Stimulated activated naive CD8-positive, alpha-beta T cell treated with anti-CD3 and anti-CD28 coated beads, Interleukin-15, Interleukin-2, amounts not matched to agents 100 ng/mL and 50 ng/mL, for 24 hours (primary cell): Measurements from ENCODE around the gene KCNS1.

Source experiments
- H3K27ac Mint-ChIP-seq: one replicate; pipeline ENCODE4 v1.8.0; 2021; ENCODE audit warnings: mild to moderate bottlenecking, mixed read lengths
- H3K27me3 Mint-ChIP-seq: one replicate; pipeline ENCODE4 v1.8.0; 2021; ENCODE audit warnings: mixed read lengths
- H3K36me3 Mint-ChIP-seq: one replicate; pipeline ENCODE4 v1.8.0; 2021; ENCODE audit warnings: low read depth, mixed read lengths
- H3K4me1 Mint-ChIP-seq: one replicate; pipeline ENCODE4 v1.8.0; 2021; ENCODE audit warnings: low read depth, mixed read lengths
- H3K4me3 Mint-ChIP-seq: one replicate; pipeline ENCODE4 v1.8.0; 2021; ENCODE audit warnings: mild to moderate bottlenecking, mixed read lengths
- H3K9me3 Mint-ChIP-seq: one replicate; pipeline ENCODE4 v1.8.0; 2021; ENCODE audit warnings: mixed read lengths

KCNS1 gene

DNA sequence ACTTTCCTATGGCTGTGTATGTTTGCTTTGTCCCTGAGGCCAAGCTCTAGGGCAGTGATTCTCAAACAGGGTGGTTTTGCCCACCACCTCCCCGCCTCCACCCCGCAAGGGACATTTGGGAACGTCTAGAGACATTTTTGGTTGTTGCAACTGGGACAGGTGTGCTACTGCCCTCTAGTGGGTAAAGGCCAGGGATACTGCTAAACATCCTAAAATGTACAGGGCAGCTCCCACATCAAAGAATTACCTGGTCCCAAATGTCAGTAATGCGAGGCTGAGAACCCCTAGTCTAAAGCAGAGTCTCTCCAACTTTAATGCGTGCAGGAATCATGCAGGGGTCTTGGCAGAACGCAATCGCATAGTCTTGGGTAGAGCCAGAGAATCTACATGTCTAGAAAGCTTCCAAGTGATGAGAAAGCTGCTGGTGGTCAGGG lies 5.1 kb downstream of the KCNS1 start:
- Mint-ChIP-seq H3K9me3 (no peaks in the 10 kb centered on the region), H3K27ac (no peak overlapping the region), H3K4me3 (no peak overlapping the region), H3K4me1 (peaks cover 11% of the 10 kb centered on the region), H3K27me3 (peaks cover 33% of the 10 kb centered on the region), H3K36me3 (peaks cover 4% of the 10 kb centered on the region)

DNA sequence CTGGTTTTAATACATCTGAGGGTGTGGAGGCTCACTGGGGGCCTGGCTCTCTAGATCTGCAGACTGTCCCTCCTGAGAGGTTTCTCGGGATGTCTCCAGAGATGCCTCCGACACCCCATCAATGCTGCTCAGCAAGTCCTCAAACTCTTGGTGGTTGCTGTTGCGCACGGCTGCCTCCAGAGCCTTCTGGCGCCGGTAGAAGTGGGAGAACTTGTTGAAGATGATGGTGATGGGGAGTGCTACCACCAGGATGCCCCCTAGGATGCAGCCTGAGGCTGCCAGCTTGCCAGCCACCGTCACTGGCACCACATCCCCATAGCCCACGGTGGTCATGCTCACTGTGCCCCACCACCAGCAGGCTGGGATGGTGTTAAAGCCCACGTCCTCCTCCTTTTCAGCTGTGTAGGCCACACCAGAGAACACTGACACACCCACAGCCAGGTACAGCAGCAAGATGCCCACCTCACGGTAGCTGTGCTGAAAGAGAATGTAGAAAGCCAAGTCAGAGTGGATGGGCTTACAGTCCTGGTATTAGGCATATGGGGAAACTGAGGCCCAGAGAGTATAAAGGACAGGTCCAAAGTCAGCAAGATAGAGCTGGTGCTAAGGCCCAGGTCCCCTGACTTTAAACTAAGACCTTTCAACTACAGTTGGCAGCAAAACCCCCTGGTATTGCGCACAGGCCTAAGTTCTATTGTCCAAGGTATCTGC lies 5.9 kb downstream of the KCNS1 start:
- Mint-ChIP-seq H3K27ac (no peak overlapping the region), H3K4me3 (no peak overlapping the region), H3K27me3 (peaks cover 27% of the 10 kb centered on the region), H3K4me1 (peaks cover 11% of the 10 kb centered on the region), H3K9me3 (no peaks in the 10 kb centered on the region), H3K36me3 (peaks cover 11% of the 10 kb centered on the region)

DNA sequence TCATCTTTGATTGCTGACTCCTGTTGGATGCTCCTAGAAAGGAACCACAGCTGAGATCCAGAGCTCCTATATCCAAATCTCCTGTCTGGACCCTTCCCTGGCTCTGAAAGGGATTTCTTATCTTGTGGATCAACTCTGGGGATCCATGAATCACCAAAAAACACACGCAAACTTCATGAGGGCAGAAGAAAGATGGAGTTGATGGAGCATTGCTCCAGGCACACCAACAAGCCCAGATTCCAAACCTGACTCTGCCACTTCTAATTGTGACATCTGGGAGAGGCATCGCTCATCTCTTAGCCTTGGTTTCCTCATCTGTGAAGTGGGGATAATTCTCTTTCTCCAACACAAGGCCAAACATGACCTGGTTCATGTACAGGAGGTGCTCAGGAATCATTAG lies 6.7 kb downstream of the KCNS1 start:
- Mint-ChIP-seq H3K27me3 (peaks cover 19% of the 10 kb centered on the region), H3K9me3 (no peaks in the 10 kb centered on the region), H3K36me3 (peaks cover 11% of the 10 kb centered on the region), H3K27ac (no peak overlapping the region), H3K4me1 (peaks cover 11% of the 10 kb centered on the region), H3K4me3 (no peak overlapping the region)

DNA sequence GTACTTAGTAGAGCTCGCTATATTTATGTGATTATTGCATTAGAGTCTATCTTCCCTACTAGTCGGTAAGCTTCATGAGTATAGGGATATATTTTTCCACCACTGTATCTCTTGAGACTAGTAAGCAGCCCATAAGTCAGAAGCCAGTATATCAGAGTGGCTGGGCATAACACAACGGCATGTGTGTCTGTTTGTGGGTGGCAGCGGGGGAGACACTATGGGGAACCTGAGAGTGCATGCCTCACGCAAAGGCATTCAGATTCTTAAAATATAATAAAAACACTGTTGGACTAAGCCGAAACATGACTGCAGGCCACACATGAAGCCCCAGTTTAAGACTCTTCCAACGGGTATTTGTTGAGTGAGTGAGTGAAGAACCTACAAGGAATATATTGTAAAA lies 8.0 kb downstream of the KCNS1 start:
- Mint-ChIP-seq H3K9me3 (no peaks in the 10 kb centered on the region), H3K4me3 (no peak overlapping the region), H3K27ac (no peak overlapping the region), H3K36me3 (peaks cover 14% of the 10 kb centered on the region), H3K27me3 (peaks cover 11% of the 10 kb centered on the region), H3K4me1 (peaks cover 6% of the 10 kb centered on the region)

DNA sequence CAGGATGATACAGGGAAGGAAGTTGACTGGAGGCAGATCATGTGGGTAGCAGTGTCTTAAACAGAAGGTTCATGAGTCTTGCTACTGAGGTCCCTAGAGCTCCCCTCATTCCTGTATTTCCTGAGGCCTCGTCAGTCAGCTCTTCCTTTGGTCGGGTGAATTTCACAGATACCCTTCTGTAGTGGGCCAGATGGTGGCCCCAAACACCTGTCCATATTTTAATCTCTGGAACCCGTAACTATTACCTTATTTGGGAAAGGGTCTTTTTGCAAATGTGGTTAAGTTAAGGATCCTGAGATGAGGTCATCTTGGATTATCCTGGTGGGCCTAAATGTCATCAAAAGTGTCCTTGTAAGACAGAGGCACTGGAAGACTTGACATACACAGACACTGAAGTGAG lies 9.6 kb downstream of the KCNS1 start:
- Mint-ChIP-seq H3K4me3 (no peak overlapping the region), H3K27ac (no peak overlapping the region), H3K27me3 (peaks cover under 1% of the 10 kb centered on the region), H3K4me1 (no peaks in the 10 kb centered on the region), H3K9me3 (no peaks in the 10 kb centered on the region), H3K36me3 (peaks cover 28% of the 10 kb centered on the region)

DNA sequence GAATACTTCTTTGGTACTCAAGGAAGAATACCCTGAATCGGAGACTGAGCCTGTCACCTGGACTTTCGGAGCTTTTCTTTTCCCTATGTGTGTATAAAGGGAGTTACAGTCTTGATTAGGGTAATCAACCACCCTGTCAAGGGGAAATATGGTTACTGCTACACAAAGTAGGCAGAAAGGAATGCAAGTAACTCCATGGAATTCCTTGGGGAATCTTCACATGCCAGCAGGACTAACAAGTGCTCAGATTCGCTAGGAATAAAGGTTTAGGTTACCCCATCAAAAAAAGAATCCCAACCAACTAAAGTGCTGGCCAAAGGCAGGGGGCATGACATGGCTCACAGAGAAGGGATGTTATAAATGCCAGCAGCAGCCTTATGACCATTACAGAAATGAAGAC lies 10.4 kb downstream of the KCNS1 start:
- Mint-ChIP-seq H3K27ac (no peak overlapping the region), H3K9me3 (no peaks in the 10 kb centered on the region), H3K4me3 (no peak overlapping the region), H3K36me3 (peaks cover 37% of the 10 kb centered on the region), H3K4me1 (no peaks in the 10 kb centered on the region), H3K27me3 (no peaks in the 10 kb centered on the region)

DNA sequence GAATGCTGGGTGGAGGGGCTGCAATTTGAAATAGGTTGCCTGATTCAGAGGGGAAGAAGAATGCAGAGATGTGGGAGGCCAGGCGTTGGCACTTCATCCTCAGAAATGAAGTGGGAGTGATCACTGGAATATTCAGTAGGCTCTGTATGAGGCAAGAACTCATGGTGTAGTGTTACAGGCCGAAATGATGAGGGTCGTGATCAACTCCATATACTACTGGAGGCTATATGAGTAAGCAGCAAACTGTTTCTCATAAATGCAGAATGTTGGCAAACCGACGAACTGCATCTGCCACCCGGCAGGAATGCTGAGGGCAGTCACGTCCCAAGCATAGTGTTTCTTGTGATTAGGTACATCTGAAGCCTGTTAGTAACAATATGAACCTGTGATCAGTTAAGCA lies 12.7 kb downstream of the KCNS1 start:
- H3K27me3 Mint-ChIP-seq = no peaks in the 10 kb centered on the region
- no peaks in the 10 kb centered on the region for H3K9me3 Mint-ChIP-seq
- H3K27ac Mint-ChIP-seq = no peak overlapping the region
- no peaks in the 10 kb centered on the region for H3K4me1 Mint-ChIP-seq
- H3K4me3 Mint-ChIP-seq = no peak overlapping the region
- peaks cover 54% of the 10 kb centered on the region for H3K36me3 Mint-ChIP-seq

DNA sequence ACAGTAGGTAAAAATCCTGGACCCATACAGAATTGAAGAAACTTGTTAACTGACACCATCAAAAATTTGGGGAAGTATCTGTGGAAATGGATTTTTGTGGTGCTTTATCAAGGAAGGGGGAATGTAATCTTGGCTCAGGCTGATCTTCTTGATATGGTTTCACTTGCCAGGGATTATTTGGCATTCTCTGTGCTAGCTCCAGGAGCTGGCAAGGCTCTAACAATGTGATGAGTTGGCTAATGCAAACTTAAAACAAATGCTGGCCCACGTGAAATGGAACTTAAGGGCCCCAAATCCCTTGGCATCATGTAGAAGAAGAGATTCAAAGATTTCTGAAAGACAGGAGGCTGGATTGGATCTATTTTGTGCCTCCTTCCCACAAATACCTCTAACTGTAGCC lies 13.1 kb downstream of the KCNS1 start:
- Mint-ChIP-seq H3K27me3 (no peaks in the 10 kb centered on the region), H3K36me3 (peaks cover 58% of the 10 kb centered on the region), H3K27ac (no peak overlapping the region), H3K9me3 (no peaks in the 10 kb centered on the region), H3K4me1 (no peaks in the 10 kb centered on the region), H3K4me3 (no peak overlapping the region)

DNA sequence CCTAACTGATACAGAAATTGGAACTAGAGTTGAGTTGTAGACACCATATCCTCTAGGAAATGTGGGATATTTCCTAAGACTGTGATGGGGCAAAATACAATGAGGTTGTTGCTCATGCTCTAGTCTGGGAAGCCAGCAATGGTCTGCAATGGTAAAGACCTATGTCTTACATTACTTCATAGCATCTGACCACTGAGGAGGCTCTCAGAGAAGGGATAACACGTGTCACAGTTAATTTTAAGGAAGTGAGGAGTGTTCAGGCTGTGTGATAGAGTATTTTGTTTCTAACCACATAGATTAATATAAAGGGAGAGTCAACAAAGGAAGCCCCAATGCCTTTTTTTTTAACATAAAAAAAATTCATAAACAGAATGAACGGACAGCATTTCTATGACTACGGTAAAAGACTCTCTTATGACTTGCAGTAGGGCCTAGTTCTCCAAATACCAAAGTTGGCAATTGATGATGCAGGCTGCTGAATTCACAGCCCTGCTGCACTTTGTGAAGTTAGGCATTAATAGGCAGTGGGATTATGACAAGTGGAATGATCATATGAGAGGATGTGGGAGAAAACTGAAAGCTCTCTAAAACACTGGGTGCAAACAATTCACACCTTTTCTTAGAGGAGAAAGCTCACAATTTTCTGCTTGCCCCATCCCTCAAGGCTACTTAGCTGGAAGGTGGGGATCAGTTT lies 13.7 kb downstream of the KCNS1 start:
- H3K4me3 Mint-ChIP-seq = no peak overlapping the region
- no peak overlapping the region for H3K27ac Mint-ChIP-seq
- no peaks in the 10 kb centered on the region for H3K4me1 Mint-ChIP-seq
- no peaks in the 10 kb centered on the region for H3K27me3 Mint-ChIP-seq
- H3K36me3 Mint-ChIP-seq = peaks cover 64% of the 10 kb centered on the region
- no peaks in the 10 kb centered on the region for H3K9me3 Mint-ChIP-seq

DNA sequence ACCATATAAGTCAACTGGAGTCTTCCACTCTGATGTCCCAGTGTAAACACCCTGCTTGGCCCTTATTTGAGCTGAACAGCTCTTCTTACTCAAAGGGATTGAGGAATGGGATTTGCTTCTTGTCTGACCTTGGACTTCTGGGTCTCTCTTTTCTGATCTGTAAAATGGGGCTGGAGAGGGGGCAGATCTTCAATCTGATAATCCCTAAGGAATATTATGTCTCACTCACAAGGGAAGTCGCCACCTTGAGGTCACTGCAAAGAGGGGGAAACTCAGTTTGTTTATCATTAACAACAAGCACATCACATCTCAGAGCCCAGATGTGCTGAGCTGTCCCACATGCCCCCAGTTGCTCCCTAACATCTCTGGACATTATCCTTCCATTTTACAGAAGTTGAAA lies 15.1 kb downstream of the KCNS1 start:
- Mint-ChIP-seq H3K27ac (peak overlapping the region; percentile 42), H3K27me3 (no peaks in the 10 kb centered on the region), H3K4me3 (no peak overlapping the region), H3K9me3 (peaks cover 5% of the 10 kb centered on the region), H3K36me3 (peaks cover 74% of the 10 kb centered on the region), H3K4me1 (no peaks in the 10 kb centered on the region)

DNA sequence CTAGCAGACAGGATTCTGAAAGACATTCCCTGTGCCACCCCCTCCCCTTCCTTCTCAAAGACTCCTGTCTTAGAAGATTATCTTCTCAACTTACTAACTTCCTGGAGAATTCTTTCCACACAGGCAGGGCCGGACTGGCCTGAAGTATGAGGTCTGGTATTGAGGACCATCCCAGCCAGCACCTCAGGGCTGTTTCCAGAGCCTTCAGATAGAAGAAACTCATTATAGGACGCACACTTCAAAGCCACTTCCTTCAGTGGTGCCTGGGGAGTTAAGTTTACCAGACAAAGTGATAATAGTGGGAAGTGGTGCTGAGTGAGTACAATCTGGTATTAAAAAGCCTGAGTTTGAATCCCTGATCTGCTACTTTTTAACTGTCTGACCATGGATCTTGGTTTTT lies 15.6 kb downstream of the KCNS1 start:
- peaks cover 75% of the 10 kb centered on the region for H3K36me3 Mint-ChIP-seq
- H3K27me3 Mint-ChIP-seq = no peaks in the 10 kb centered on the region
- H3K27ac Mint-ChIP-seq = peak overlapping the region; percentile 42
- H3K4me3 Mint-ChIP-seq = no peak overlapping the region
- peaks cover 7% of the 10 kb centered on the region for H3K9me3 Mint-ChIP-seq
- no peaks in the 10 kb centered on the region for H3K4me1 Mint-ChIP-seq

DNA sequence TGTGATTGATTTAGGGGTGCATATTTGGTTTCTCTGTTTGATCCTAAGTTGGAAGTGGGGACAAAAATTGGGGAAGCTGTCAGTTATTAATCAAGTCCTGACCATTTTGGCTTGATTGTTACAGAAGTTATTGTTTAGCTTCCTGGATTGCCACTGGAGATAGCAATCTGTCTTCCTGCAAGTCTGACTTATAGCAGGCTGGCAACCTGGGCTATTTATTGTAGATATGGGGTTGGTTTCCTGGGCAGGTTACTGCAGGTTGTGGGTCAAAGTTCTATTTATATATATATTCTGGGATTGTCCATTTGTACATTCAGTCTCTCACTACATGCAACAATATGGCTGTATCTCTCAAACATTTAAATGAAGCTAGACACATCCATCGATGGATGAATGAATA lies 17.8 kb downstream of the KCNS1 start:
- Mint-ChIP-seq H3K9me3 (peaks cover 12% of the 10 kb centered on the region), H3K4me1 (no peaks in the 10 kb centered on the region), H3K36me3 (peaks cover 93% of the 10 kb centered on the region), H3K27me3 (no peaks in the 10 kb centered on the region), H3K27ac (no peak overlapping the region), H3K4me3 (no peak overlapping the region)

DNA sequence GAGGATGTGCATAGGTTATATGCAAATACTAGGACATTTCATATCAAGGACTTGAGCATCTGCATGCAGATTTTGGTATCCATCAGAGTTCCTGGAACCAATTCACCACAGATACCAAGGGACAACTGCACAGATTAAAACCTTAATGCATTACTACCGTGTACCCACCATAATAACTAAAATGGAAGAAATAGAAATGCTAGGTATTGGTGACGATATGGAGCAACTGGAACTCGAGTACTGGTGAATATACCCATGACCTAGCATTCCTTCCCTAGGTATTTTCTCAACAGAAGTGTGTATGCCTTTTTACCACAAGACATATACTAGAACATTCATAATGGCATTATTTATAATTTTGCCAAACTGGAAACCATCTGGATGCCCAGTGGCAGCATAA lies 18.5 kb downstream of the KCNS1 start:
- H3K36me3 Mint-ChIP-seq = peaks cover 90% of the 10 kb centered on the region
- peaks cover 12% of the 10 kb centered on the region for H3K9me3 Mint-ChIP-seq
- H3K4me1 Mint-ChIP-seq = no peaks in the 10 kb centered on the region
- H3K4me3 Mint-ChIP-seq = no peak overlapping the region
- no peaks in the 10 kb centered on the region for H3K27me3 Mint-ChIP-seq
- H3K27ac Mint-ChIP-seq = no peak overlapping the region

DNA sequence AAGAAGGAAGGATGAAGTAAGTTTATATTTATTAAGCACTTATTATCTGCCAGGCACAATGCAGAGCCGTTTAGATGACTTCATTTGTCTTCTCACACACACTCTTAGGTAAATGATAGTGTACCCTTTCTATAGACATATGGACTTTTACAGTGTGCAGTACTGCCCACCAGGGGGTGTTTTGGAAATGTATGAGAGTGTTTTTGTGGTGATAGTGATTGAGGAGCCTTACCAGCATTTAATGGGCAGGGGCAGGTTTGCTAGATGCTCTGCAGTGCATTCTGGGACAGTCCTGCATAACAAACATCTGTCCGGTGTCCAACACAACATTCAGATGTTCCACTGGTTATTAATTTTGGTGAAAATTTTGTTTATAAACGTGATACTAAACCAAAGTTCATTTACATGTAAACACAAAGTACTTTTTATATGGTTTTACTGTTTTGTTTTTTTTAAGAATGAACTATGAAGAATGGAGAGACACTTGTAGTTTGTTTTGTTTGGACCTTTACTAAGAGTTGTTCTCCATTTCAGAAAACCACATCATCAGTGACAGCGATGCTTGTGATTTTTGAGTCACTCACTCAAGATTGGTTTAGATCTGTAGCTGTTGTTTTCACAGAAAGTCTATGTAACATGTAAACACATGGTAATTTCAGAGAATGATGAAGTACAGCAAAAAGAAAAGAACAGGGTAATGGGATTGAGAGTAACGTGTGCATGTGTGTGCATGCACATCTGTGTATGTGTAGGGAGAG lies 19.9 kb downstream of the KCNS1 start:
- H3K27me3 Mint-ChIP-seq = no peaks in the 10 kb centered on the region
- H3K36me3 Mint-ChIP-seq = peaks cover 92% of the 10 kb centered on the region
- peaks cover 12% of the 10 kb centered on the region for H3K9me3 Mint-ChIP-seq
- no peaks in the 10 kb centered on the region for H3K4me1 Mint-ChIP-seq
- H3K27ac Mint-ChIP-seq = no peak overlapping the region
- no peak overlapping the region for H3K4me3 Mint-ChIP-seq

DNA sequence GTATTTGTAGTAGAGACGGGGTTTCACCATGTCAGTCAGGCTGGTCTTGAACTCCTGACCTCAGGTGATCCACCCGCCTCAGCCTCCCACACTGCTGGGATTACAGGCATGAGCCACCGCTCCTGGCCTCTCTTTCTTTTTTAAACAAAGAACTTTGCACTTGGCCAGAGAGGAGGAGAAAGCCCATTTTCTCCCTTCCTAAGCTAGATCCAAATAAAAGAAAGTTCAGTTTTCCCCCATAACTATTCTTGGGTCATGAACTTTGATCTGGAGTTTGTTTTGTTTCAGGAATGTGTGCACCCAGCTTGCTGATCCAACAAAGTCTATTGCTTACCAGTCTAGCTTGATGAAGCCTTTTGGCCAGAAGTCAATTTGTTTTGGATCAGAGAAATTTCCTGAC lies 23.4 kb downstream of the KCNS1 start:
- no peaks in the 10 kb centered on the region for H3K27me3 Mint-ChIP-seq
- no peak overlapping the region for H3K27ac Mint-ChIP-seq
- peaks cover 12% of the 10 kb centered on the region for H3K4me1 Mint-ChIP-seq
- no peak overlapping the region for H3K4me3 Mint-ChIP-seq
- peaks cover 12% of the 10 kb centered on the region for H3K9me3 Mint-ChIP-seq
- H3K36me3 Mint-ChIP-seq = peaks cover 90% of the 10 kb centered on the region
